DMS53 (cell line): Measurements from ENCODE around the gene RAE1.
A peak's percentile ranks its signal among the peaks of the same experiment; 100 is the strongest.

Experiments used
- DNase-seq: peaks from one replicate; lab custom pipeline; 2025; lab: John Stamatoyannopoulos, UW

RAE1 gene, protein sequence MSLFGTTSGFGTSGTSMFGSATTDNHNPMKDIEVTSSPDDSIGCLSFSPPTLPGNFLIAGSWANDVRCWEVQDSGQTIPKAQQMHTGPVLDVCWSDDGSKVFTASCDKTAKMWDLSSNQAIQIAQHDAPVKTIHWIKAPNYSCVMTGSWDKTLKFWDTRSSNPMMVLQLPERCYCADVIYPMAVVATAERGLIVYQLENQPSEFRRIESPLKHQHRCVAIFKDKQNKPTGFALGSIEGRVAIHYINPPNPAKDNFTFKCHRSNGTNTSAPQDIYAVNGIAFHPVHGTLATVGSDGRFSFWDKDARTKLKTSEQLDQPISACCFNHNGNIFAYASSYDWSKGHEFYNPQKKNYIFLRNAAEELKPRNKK

DNA sequence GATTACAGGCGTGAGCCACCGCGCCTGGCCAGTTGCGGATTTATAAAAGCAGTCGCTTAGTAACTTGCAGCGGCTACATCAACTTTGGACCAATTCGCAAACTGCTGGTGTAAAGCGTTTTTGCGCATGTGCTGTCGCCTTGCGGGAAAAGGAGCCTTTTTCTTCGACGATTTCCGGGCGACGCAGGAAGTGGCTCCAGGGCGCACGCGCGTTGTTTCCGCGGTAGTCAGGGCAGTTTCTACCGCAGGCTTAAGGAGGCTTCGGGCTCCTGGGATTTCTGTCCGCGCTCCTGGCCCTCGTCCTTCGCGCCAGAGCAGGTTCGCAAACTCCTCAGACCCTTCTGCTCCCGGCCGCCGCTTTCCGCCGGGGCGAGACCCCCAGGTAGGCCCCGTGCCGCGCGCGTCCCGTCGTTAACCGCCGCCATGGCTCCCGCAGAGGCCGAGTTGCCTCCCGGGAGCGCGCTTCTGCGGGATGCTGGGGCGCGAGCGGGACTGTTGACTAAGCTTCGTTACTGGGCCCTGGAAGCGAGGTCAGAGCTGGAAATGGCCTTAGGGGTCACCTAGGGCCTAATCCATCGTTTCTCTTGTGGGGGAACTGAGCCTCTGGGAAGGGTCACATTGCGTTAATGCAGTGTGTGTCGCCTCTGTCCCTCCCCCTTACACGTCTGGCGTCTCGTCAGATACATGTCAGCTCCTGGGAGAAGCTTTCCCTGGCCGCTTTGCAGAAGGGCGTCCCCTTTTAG lies at the start of gene RAE1:
Gene RAE1, plus strand, starts transcription at position 214 of the 742 bp plus-strand sequence. CDS start 2,784 bp downstream, outside the sequence.
- peak; percentile 96 for DNase-seq

DNA sequence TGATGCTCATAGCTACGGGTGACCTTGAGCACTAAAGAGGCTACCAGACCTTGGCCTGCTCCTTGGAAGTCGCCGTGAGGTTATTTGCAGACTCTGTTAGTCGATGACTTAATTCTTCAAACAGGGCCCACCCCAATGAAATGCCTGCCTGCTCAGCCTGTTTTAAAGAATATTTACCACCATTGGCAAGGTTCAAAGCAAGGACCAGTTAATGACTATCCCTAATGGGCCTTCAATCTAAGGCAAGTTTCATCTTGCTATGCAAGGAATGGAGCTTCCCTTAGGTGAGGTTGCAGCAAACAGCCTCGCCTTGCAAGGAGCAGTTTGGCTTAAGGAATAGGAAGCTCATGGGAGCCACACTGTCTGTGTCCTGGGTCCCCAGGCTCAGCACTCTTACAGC lies 44.3 kb upstream of the RAE1 start:
- no peak for DNase-seq

DNA sequence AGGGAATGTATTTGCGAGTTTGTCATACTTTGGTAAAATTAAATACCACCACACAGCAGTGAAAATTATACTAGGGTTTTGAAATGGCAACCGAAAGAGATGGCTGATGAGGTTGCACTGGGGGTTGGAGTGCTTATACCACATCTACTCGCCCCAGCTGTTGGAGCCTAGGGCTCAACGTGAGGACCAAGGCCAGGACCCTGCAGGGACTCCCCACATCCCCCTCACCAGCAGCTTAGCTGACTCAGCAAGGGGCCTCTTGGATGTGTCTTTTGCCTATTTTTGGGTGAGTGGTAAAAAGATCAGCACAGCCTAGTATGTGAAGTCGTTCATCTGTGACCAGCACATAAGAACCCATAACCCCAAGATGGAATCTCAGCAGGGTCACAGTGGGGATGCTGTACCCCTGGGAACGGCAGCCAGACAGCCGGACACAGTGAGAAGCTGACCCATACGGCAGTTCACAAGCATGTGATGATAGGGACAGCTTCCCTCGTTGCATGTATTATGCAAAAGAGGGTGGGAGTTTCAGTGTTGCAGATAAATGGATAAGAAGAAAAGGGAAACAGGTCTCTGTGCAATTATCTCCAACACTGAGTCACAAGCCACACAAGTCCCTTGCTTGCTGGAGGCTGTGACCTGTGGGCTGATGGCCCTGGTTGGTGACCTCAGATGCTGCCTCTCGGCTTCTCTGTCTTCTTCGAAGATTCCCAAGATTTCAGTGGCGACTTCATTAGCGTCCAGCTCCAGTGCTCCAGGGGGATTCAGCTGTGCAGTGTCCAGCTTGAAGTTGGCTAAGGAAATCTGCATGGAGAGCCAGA lies 42.4 kb upstream of the RAE1 start:
- no peak for DNase-seq

DNA sequence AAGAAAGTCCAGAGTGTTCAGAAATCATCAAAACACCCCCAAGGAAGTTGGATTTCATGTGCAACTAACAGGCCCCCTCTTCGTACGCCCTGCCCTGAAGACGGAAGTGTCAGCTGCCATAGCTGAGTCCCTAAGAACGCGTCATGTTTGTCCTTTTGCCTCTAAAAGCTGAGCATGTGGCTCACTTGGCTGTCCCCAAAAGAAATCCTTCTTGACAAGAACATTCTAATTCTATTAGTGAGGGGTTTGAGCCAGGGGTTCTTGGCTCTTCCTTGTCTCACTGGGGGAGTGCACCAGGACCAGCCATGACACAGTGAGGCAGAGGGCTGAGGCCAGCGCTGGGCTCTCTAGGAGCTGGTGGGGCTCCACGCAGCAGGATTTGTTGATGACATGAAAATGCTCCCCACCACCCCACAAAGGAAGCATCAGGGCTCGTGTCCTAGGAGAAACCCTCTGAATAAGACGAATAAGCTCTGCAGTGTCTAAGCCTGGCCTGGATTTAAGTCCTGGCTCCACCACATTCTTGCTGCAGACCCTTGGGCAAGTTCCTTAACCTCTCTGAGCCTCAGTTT lies 41.4 kb upstream of the RAE1 start:
- DNase-seq: no peak

DNA sequence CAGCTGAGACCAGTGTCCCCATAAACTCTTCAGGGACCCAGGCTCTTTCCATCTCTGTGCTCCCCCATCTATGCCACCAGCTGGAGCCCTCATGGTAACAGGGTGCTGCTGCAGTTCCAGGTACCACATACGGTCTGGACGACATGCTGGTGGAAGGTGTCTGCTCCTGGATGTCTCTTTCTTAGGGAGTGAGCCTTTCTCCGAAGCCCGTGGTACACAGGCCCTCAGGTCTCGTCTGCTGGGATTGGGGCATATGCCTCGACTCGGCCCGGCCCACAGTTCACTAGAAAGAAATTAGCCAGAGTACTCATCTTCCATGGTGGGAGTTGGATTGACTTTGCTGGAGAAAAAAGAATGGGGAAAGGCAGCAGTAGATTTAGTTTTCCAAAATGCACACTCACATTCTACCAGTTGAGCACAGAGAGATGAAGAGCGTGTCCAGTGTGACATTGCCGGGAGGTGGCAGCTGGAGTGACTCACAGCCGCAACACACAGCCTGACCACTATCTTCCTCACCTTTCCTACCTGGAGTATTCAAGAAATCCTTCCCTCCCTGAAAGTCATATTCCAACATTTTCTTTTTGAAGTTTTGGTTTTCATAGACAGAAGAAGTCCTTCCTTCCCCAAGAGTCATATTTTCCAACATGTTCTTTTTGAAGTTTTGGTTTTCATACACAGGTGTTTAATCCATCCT lies 40.1 kb upstream of the RAE1 start:
- DNase-seq: no peak

DNA sequence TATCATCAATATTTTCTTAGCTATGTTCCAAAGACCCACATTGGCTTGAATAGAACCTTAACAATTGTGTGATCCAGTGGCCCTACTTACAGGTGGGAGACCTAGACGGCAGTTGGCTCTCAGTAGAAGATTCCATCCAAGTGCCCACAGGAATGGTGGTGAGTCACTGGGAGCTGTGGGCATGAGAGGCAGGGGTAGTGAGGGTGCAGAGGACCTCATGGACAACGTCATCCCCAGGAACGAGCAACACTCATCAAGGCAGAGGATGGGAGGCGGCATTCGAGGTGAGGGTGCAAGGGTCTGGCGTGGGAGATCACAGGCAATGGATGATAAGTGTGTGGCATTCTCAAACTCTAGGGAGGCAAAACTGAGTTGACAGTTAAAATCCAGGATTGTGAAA lies 38.9 kb upstream of the RAE1 start:
- DNase-seq: no peak

DNA sequence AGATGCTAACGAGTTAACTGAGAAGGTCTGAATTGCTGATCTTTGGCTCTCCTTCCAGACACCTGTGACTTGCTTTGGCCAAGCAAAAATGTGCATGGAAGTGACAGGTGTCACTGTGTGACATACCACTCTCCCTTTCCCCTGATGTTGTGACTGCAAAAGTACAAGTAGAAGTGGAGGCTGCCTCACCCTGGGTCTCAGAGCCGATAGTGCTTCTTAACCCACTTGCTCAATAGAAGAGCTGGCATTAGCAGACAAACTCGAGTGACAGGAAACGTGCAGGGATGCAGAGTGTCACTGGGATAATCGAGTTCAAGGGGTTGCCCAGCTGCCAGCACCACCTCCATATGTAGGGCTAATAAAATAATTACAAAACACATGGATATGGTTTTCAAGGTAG lies 37.8 kb upstream of the RAE1 start:
- no peak for DNase-seq

DNA sequence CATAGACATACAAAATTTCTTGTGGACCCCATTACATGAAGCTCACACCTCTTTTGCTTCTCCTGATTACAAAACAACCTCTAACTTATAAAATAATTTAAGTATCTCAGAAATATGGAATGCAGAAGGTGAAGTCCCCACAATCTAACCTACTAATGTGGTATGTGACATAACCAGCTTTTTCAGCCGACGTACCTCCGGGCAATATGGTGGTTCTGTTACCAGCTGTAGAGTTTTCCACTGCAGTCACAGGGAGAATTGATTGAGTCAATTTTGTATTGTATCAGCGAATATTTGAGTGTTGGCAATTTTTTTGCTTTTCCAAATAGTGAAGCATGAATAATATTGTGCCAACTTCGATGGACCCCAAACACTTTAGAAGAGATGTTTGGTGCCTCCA lies 37.1 kb upstream of the RAE1 start:
- no peak for DNase-seq

DNA sequence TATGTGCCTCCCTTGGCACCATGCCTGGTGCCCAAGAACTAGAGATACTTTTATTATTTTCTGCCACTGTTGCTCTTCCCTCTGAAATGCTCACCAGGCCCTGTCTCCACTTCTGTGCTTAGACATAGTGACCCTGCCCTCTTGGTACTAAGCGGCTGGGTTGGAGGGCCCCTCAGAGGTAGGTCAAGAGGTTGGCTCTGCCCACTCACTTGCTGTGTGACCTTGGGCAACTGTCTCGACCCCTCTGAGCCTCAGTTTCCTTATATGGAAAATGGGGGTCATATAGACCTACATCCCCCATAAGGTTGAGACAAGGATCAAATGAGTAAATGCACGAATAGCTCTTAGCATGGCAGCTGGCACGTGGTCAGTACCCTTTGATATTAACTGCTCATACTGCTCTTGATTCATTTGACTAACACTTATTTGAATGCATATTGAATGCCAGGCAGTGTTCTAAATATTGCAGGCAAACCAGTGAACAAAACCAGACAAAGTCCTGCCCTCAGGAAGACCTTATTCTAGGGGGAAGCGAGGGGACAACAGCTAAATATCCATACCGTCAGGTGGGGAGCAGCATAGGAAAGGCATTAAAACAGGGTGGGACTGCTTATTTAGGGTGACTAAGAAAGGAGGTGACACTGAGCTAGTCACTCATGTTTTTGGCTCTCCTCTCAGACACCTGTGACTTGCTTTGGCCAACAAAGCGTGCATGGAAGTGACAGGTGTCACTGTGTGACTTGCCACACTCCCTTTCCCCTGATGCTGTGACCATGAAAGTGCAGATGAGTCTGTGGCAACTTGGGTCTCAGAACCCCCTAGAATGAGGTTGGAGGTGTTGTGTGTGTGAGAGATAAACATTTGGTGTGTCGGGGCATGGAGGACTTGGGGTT lies 35.7 kb upstream of the RAE1 start:
- no peak for DNase-seq

DNA sequence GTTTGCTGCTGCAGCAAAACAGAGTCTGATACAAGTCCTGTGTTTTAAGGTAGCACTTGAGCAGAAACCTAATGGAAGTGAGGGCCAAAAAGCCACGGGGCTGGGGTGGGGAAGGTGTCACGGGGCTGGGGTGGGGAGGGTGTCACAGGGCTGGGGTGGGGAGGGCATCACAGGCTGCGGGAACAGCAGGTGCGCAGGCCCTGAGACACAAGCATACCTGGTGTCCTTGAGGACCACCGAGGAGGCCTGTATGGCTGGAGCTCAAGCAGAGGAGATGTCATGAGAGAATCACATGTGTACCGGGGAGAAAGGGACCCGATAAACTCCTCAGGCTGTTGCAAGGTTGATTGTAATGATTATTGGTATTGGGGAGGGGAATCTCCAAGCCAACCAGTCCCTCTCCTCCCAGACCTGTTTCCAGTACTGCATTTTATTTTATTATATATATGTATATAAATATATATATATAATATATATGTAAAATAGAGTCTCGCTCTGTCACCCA lies 35.0 kb upstream of the RAE1 start:
- DNase-seq: no peak

DNA sequence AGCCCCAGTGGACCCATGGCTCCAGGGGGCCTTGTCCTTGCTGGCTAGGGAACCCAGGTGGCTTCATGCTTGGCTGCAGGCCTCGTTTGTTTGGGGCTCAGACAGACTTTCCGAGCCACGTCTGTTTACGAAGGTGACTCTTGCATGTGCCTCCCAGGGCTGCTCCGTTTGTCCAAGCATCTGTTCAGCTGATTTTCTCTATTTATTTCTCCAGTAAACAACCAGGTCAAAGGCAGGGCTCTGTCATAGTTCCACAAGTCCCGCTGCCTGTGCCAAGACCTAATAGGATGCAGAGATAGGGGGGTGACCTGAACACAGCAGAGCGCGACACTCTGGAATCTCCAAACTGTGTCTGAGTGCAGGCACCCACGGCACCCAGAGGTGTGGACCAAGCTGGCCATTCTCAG lies 34.3 kb upstream of the RAE1 start:
- no peak for DNase-seq

DNA sequence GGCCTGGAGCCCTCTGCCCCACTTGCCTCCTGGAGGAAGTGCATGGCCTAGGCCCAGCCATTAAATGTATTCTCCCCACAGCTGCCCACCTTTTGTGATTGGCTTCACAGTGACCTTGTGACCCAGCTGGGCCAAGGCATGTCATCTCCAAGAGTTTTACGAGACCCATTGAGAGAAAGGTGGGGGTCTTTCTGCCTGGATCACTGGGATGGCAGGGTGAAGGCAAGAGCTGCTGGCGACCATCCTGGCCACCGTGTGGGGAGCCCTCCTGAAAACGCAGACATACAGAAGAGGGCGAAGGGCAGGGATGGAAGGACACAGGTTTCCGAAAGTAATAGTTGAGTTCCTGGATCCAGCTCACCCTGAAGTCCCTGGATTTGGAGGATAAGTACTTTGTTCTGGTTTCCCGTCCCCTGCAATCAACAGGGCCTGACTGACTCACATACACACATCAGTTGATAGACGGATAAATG lies 33.7 kb upstream of the RAE1 start:
- DNase-seq: no peak

DNA sequence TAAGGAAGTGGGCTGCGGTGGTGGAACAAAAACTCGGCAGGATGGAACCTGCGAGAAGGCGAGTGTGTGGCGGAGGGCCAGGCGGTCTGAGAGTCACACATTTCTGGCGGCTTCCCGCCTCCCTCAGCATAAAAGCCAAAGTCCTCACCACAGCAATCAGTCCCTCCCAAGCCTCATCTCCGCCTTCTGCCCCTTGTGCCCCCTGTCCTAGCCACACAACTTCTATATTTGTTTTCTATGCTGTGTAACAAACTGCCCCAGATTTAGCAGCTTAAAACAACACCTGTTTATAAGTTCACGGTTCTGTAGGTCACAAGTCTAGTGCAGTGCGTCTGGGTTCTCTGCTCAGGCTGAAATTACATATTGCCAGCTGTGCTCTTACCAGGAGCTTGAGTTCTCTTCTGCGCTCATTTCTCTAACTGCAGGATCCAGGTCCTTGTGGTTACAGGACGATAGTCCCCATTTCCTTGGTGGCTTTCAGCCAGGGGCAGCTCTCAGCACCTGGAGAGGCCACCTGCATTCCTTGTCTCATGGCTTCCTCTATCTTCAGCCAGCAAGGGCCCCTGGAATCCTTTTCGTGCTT lies 33.2 kb upstream of the RAE1 start:
- DNase-seq: no peak

DNA sequence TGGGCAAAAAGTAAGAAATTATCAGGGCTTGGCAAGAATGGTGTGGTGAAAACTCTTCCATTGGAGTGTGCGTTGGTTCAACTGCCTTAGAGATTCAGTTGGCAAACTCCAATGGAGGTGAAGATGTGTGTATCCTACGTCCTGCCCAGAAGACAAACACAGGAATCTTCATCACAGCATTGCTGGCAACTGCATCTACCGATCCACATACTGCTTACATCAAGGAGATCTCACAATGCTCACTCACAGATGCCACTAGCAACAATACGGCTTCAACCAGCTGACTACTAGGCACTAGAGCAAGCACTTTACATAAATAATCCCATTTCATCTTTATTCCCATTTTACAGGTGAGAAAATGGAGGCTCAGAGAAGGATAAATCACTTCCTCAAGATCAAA lies 31.5 kb upstream of the RAE1 start:
- no peak for DNase-seq

DNA sequence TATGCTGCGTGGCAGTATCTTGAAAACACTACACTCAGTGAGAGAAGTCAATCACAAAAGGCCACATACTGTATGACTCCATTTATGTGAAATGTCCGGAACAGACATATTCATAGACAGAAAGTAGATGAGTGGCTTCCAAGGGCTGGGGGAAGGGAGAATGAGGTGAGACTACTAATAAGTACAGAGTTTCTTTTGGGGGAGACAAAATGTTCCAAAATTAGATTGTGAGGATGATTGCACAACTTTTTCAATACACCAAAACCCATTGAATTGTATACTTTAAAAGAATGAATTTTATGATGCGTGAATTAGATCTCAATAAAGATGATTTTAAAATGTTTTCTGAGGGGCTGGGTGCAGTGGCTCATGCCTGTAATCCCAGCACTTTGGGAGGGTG lies 30.7 kb upstream of the RAE1 start:
- no peak for DNase-seq

DNA sequence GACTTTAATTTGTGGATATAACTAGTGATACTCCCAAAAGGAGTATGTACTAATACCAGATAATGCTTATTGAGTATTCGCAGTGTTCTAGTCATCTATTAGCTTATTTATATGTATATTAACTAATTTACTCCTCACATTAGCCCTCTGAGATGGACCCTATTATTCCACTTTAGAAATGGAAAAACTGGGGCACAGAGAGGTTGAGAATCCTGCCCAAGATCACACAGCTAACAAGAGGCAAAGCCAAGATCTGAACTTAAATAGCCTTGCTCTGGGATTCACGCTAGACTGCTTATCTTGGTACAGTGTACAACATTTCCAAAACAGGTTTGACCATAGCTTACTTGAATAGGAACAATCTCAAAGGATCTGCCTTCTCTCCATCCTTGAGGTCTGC lies 29.9 kb upstream of the RAE1 start:
- no peak for DNase-seq

DNA sequence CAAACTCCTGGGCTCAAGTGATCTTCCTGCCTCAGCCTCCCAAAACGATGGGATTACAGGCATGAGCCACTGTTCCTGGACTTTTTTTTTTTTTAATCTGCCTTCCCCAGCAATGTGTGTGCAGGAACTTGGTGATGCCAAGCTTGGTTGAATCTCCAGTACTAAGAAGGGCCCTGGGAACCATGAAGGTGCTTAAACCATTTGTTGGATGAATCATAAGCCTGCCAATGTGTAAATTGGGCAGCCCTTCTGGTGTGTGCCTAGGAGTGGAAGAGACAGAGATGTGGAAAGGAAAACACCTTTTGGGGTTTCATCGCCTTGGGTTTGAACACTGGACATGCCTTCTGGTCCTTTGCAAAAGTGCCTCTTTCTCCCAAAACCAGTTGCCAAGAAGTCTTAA lies 28.6 kb upstream of the RAE1 start:
- DNase-seq: no peak

DNA sequence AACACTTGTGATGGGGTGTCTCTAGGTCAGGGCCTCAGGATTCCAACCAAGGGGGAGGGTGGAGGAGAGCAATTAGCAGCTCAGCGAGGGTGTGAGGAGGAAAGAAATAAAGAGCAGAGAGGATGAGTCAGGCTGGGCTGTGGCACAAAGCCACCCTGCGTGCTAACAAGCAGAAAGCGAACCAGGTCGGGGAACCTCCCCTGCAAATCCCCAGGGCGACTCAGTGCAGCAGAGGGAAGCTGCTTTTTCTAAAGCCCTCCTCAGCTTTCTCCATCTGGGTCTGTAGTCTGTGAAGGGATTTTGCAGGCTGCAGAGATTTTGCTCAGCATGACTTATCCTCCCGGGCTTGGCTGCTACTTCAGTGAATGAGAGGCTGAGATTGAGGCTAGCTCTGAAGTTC lies 28.0 kb upstream of the RAE1 start:
- no peak for DNase-seq

DNA sequence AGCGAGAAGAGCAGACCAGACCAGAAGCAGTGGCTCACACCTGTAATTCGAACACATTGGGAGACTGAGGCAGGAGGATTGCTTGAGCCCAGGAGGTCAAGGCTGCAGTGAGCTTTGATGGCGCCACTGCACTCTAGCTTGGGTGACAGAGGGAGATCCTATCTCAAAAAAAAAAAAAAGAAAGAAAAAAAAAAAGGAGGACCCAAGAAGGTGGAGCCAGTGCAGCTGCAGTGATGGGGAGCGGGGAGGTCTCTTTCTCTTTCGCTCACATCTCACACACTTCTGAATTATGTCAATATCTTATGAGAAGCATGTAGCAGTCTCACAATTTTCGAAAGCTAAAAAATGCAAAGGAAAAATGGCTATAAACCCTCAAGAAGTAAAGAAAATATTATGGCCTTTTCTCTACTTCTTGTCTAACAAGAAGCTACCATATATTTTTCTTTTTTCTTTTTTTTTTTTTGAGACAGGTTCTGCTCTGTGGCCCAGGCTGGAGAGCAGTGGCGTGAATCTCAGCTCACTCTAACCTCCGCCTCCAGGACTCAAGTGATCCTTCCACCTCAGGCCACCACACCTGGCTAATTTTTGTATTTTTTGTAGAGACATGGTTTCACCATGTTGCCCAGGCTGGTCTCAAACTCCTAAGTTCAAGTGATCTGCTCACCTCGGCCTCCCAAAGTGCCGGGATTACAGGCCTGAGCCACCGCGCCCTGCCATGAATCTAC lies 25.3 kb upstream of the RAE1 start:
- DNase-seq: no peak
